Purkinje cell (primary cell): Measurements from ENCODE around the gene GLRX3. TPM values are rescaled to one million over a fixed set of nuclear protein-coding genes. Genes with fewer than 3 reads are reported as not detected.

Experiments used
- polyA plus RNA-seq: library from polyadenylated mRNA; unstranded; fragments of >200 nt; fragmentation: Nextera tagmentation; gene quantifications from 2 replicates; pipeline ENCODE4 v1.2.1, GENCODE V29; 2014

The GLRX3 gene
- polyA plus RNA-seq: 62.0 and 76.3 TPM in 2 replicates

GRCh38 chr10:130136226-130137089 is at the start of gene GLRX3:
TSS of gene GLRX3 (plus strand) at chr10:130136391. CDS start at chr10:130136421, 30 bp downstream.

GRCh38 chr10:130110246-130111112 is 25.7 kb upstream of the GLRX3 start, which contains the start of gene C10orf143:
TSS of gene C10orf143 (minus strand) at chr10:130110830. CDS start at chr10:130110772, 58 bp downstream.

Other genes with a start within 250 kb of the GLRX3 start
- 12.1 and 16.4 TPM in 2 replicates for gene EBF3, start 172.1 kb upstream of the GLRX3 start, polyA plus RNA-seq
- 0.17 and 0.32 TPM in 2 replicates for gene C10orf143, start 25.6 kb upstream of the GLRX3 start, polyA plus RNA-seq